Peyer's patch (tissue), 4 donors: ENCODE measurements around the gene AGMO.

Experiments
- CTCF ChIP-seq, 6 experiments: fragments of 450-650 bp in 4 of 6; fragments of 200-600 bp in 2 of 6; sonication (generic) in 1 of 6; IDR thresholded peaks; one replicate each; pipeline ENCODE4 v1.5.1; 2017 to 2019; ENCODE audit warnings: antibody characterized with exemption in 6 of 6, mild to moderate bottlenecking in 3 of 6, moderate library complexity in 1 of 6
- POLR2A ChIP-seq, 2 donors: fragments of 450-650 bp; IDR thresholded peaks; one replicate each; pipeline ENCODE4 v1.5.1; 2017; ENCODE audit warnings: antibody characterized with exemption in 2 of 2, mild to moderate bottlenecking in 2 of 2, moderate library complexity in 2 of 2

GRCh38 chr7:15554744-15555143 is 7.1 kb downstream of the AGMO start:
- TF ChIP-seq CTCF (IDR thresholded peaks at IDR 0.05) (no peak), POLR2A (IDR thresholded peaks at IDR 0.05) (no peak)
